HG03175 (cell line): Measurements from ENCODE around the gene ADD2.

ENCODE experiments used
- ATAC-seq: cut with Tn5 transposase; IDR thresholded peaks from one replicate; pipeline ENCODE4 v1.9.1; 2021; ENCODE audit warnings: mild to moderate bottlenecking, moderate library complexity; ENCODE audit not compliant: unreplicated experiment

The ADD2 gene

DNA sequence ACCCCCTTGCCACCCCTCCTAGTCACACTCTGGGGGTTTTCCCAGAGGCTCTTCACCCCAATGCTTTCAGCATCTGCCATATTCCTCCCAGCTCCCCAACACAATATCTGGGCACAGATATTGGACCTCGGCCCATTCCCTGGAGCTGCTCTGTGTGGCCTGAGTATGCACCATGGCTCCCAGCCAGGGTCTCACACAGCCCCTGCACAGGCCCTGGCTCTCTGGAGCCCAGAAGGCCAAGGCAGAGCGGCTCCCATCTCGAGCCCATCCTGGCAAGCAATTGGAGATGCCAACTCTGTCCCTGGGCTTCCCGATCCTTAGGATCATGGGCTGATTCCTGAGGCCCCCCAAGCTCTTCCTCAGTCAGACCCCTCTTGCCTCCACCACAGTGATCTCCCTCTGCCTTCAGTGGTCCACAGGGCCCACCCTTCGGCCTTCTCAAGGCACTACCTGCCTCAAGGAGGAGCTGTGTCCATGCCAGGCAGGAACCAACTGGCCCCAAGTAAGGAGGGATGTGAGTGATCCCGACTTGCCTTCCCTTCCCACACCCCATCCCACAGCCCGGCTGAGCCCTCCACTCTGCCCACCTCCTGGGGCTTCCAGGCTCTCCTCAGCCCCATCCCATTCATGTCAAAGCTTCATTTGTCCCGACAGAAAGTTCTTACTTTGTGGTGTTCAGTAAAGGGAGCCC is 62.7 kb downstream of the ADD2 start:
- ATAC-seq = no peak

GRCh38 chr2:70703900-70704549 is 64.0 kb downstream of the ADD2 start:
- no peak for ATAC-seq

GRCh38 chr2:70702711-70703395 is 65.1 kb downstream of the ADD2 start:
- no peak for ATAC-seq

DNA sequence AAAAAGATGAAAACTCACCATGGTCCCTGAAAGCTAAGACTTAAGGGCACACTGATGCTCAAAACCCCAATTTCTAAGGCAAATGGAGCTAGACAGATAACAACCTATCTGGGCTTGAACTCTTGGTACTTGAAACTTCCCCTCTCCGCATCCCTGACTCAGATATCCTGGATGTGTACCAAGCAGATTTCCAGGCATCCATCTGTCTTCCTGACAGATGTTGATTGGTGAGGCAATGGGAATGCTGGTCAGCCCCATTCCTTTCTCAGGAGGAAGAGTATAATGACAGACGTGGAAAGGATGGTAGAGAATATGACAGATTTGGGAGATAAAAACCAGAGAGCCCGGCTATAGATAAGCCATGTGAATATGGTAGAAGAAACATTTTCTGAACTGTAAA is 69.2 kb downstream of the ADD2 start:
- ATAC-seq = no peak

- no peak for ATAC-seq
Observed at GRCh38 chr2:70697603-70698383, 70.2 kb downstream of the ADD2 start.

DNA sequence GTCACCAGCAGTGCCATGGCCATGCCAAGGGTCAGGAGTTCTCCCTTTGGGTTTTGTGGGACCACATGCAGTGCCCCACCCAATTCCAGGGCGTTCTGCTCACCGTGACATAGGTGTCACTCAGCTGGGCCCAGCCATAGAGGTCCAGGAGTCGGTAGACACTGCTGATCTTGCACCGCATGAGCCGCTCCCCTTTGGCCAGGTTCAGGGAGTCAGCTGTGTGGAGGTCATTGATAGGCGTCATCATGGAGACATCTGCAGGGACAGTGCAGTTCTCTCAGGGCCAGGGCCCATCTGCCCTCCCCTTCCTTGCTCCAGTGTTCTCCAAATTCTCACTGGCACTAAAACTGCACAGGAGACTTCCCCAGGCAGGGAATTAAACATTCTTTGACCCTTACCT is 71.9 kb downstream of the ADD2 start:
- ATAC-seq = no peak

GRCh38 chr2:70692256-70692655 is 75.7 kb downstream of the ADD2 start:
- ATAC-seq = no peak

DNA sequence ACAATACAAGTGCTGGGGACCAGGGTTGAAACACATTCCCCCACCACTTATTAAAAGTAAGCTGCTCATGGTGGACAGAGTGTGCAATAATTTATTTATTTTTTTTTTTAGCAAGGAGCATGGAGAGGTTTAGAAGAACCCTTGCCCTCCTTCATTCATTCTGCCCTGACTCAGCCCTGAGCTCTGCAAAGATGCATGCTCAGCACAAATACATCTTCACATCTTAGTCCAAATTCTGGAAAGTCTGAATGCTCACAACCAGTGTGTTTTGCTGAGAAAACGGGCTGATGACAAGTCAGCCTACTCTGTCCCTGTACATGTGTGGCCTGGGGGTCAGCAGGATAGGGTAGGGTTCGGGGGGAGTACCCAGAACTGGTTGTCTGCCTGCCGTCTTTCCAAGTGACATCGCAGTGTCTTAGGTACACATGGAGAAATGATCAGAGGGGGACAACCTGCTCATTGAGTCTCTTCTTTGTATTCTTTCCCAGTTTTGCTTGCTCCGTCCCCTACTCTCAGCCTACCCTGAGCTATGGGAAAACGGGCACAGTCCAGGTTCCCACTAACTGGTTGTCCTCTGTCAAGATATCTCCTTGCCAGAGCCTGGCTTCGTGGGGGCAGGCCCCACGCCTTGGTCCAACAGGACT is 76.4 kb downstream of the ADD2 start:
- ATAC-seq = no peak

GRCh38 chr2:70690846-70691245 is 77.2 kb downstream of the ADD2 start:
- ATAC-seq = no peak

- no peak for ATAC-seq
Observed at GRCh38 chr2:70688427-70688826, 79.6 kb downstream of the ADD2 start.

DNA sequence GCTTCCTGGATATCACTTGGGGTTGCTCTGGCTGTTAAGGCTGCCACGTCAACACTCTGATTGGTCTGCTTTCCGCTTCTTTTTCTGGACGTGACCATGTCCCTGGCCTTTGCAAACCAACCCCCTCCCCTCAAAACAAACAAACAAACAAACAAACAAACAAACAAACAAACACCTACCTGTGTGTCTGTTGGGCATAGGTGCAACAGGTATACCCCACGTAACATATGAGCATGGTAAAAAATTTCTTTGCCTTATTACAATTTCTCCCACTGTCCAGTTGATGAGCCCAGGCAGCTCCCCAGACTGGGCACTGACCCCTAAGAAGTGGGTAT is 80.6 kb downstream of the ADD2 start:
- no peak for ATAC-seq

DNA sequence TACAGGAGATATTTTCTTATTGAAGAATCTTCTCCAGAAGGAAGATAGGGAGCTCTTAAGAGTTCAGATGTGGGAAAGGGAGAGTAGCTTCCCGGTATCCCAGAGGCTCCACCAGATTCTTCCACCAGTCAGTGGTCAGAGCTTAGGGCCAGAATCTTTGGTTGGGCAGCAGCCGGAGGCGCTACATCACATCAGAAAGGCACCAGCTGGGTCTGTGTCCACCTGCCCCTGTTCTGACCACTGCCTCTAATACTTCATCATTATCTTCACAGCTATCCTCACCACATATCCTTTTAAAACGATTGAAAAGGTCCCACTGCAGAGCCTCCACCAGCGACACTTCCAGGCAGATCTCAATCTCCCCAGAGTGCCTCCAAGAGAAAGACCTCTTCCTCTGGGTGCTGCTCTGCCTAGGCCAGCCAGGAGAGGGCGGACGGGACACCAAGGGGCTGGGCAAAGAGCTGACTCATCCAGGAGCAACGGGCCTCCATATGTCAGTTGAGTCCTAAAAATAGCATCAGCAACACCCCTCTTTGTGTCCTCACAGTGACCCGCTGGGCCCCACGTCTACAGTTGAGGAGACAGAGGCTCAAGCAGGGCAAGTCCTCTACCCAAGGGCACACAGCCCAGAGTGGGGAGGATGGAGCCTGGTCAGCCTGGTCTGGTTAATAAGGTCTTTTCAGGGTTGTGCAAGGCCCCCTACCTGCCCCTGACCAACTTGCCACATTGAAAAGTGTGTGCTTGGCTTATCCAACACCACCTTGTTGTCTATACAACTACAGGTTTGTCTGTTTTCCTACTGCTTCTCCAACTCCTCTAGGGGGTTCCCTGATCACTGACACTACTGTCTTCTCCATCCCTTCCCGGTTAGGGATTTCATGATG is 81.2 kb downstream of the ADD2 start:
- ATAC-seq = no peak

DNA sequence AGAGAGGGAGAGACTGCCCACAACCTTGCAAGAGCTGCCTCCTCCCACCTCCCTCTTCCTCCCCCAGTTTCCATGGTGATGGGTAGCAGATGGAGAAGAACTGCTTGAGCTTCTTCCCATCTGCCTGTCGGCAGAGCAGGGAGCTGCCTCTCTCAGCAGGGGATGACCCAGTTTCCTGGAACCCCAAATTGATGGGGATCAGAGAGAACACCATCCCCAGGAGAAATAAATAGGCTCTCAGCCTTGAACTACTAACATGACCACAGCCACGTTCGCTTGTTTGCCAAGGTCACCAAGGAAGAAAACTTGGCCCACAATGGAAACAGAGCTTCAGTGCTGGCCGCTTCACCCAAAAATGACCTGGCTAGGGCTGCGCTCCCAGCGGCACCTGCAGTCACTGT is 82.2 kb downstream of the ADD2 start:
- ATAC-seq = no peak

GRCh38 chr2:70684846-70685622 is 83.0 kb downstream of the ADD2 start:
- ATAC-seq = no peak

DNA sequence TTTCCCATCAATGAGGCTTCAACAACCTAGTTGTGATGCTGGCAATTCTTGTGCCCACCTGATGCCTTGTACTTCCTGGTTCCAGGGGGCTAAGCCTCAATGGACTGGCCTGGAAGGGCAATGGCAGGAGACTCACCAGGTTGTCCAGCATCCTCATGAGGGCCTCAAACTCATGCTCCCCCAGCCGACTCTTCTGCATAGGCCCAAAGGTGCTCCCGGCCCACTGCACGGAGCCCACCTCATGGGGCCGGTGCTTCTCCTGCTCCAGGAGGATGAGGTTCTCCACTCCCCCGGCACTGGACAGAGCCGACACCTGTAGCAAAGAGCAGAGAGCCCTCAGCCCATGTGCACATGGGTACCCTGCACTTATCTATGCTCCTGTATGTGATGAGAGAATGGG is 84.5 kb downstream of the ADD2 start:
- ATAC-seq = no peak

DNA sequence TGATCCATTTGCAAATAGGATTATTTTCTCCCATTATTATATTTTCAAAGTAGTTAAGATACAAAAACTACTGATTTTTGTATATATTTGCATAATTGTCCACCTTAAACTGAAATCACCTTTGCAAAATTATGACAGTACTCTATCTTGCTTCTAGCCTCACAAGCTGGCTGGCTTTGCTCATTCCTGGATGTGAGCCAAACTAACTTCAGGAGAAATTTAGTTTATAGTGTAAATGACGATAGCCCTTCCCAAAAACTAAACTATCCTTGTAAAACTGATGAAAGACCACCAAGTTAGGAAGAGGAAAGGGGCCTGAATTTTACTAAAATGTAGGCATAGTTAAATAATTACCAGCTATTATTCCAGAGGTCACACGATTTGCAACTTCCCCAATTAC is 87.3 kb downstream of the ADD2 start:
- ATAC-seq = no peak

GRCh38 chr2:70679259-70679658 is 88.7 kb downstream of the ADD2 start:
- ATAC-seq = no peak

DNA sequence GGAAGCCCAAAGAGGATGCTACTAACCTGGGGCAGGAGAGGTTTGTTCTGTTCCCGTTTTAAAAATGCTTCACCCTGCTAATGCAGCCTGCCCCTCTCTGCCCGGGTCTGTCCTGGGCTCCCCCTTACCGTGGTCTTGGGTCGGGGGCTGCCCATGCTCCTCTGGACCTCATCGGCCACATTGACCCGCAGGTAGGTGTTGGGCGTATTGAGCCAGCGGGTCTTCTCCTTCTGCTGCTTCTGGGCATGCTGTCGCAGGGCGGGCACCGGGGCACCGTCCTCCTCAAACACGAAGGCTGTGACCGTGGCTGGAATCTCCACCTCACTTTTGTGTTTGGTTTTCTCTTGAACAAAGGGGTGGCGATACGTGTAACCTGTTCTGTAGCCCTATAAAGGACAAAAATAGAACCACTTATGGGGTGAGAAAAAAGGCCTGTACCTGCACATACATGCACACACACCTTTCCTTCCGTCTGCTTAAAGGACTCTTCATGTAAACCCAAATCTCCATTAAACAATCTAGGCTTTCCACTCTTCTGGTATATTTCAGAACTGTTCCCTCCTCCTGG is 89.3 kb downstream of the ADD2 start:
- no peak for ATAC-seq
